Cortex of kidney (tissue), 1 donor: ENCODE measurements around the gene ZCRB1.
"Not testable (repeated sequence)": the region's sequence is repeated elsewhere in the genome, so short reads cannot be mapped to it uniquely, and the experiment has no call there.

Source experiments
- DNase-seq: peaks from one replicate; lab custom pipeline; 2025; lab: John Stamatoyannopoulos, UW

ZCRB1 gene

DNA sequence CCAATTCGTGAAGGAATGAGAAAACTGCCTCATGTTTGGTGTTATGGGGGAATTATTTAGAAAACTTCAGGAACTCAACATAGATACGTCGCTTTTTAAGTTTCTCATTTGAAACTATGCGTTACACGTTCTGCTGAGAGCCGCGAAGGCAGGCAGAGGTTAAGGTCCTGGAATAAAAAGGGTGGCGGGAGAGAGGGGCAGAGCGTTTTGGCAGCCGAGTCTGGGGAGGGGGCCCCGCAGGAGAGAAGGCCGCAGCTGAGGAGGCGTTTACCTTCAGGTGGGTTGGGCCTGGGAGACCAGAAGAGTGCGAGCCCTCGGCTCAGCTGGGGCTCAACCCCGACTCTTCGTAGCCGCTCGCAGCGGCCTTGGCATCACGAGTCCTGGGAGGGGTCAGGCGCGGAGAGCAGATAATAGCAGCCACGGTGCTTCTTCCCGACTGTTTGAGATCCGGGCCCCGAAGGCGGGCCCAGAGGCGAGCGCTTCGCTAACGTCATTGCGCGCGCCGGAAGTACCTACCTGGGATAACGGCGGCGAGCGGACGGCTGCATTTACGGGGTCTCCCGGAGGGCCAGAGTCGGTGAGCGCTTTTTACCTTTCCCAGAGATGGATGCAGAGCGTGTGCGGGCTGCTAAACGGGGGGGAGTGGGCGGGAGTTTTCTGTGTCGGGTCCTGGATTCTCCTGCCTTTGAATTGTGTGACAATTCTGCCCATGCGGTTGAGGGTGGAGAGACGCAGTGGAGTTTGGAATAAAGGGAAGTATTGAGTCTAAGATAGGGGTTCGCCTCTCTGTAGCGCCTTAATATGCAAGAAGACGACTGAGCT is at the start of gene ZCRB1, which contains the start of gene PPHLN1:
Gene ZCRB1 (minus strand): TSS at position 442 of the 822 bp plus-strand sequence. CDS start 1,992 bp downstream, outside the sequence.
Gene PPHLN1 (plus strand): TSS at position 515 of the 822 bp plus-strand sequence. CDS start 9,736 bp downstream, outside the sequence.
- DNase-seq = no peak

DNA sequence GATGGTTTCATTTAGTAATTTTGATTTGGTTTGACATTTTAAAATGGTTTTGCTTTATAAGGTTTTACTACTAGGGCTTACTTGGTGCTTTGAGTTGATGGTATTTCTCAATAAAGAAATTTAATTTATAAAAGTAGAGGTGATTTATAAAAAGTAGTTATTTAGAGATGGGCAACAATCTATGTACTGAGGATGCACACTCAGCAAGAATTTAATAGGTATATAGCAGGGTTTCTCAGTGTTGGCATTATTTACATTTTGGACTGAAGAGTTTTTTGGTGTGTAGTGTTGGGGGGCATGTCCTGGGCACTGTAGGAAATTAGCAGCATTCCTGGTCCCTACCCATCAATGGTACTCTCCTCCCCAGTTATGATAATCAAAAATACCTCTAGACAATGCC is 47.8 kb upstream of the ZCRB1 start:
- no peak for DNase-seq

DNA sequence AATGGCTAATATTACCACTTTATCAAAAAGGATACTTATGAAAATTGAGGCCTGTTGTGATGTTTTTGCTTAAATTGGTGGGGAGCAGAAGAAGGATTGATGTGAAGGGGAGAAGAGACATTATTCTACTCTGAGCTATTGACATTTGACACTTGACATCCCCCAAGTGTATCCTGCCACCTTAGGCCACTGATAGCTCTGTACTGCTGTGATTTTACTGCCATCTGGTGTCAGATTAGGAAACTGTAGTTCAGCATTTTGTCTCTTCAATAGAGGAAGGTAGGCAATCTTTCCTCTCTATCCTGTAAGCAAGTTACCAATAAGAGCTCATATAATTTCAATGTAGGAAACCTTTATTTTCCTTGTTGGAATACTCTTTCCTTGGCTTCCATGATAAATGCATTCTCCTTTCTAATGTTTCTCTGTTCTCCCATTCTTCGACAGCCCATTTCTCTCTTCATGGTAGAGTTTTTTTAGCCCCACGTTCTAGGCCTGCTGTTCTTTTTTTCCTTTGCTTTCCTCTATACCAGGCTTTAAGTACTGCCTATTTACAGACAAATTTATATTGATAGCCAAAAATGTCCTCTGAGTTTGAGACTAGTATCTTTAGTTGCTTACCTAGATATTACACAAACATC is 46.4 kb upstream of the ZCRB1 start:
- no peak for DNase-seq

GRCh38 chr12:42370013-42370412 is 44.1 kb upstream of the ZCRB1 start:
- no peak for DNase-seq

- no peak for DNase-seq
Observed at GRCh38 chr12:42365486-42365885, 39.6 kb upstream of the ZCRB1 start.

- DNase-seq = no peak
Observed at GRCh38 chr12:42364692-42365091, 38.8 kb upstream of the ZCRB1 start.

DNA sequence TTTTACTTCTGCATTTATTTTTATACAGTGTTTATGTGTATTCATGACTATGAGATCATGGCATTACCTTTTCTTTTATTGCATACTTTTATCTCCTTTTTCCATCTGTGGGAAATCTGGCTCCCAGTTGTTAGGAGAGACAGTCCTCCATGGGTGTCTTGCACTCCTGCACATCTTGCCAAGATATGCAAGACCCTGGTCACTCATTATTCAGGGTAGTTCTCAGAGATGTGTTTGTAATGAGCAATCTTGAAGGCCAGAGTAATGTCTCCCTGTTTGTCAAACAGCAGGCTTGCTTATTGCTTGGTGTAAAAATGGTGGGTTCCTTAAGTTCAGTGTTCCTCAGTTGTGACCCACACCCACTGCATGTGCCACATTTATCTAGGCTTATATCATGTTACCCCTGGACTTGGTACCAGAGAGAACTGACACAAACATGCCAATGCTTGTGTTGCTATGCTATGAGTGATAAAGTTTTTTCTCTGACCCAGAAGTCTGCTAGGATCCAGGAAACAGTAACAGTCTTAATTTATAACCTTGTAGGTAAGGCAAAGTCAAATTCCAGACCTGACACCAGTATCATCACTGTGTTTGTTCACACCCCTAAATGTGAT is 36.9 kb upstream of the ZCRB1 start:
- DNase-seq = no peak

- no peak for DNase-seq
Observed at GRCh38 chr12:42361909-42362646, 36.2 kb upstream of the ZCRB1 start.

- DNase-seq = no peak
Observed at GRCh38 chr12:42360747-42361403, 35.0 kb upstream of the ZCRB1 start.

DNA sequence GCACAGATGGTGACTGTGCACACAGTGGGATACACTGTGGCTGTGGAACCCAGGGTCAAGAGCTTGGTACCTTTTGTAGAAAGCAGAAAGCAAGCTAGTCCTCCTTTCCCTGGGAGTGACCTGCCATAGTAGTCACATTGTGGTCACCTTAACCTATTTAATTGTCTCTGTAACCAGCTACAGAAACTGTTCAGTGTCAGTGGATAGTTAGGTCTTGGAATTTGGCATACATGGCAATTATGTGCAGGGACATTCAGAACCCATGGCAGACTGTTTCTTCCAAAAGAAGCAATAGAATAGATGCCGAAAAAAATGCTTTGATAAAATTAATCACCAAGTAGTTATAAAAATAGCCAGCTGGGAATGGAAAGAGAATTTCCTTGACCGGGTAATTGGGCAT is 30.4 kb upstream of the ZCRB1 start:
- no peak for DNase-seq

DNA sequence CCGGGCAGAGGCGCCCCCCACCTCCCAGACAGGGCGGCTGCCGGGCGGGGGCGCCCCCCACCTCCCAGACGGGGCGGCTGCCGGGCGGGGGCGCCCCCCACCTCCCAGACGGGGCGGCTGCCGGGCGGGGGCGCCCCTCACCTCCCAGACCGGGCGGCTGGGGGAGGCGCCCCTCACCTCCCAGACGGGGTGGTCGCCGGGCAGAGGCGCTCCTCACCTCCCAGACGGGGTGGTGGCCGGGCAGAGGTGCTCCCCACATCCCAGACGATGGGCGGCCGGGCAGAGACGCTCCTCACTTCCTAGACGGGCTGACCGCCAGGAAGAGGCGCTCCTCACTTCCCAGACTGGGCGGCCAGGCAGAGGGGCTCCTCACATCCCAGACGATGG is 24.1 kb upstream of the ZCRB1 start:
- not testable (repeated sequence) for DNase-seq

GRCh38 chr12:42349119-42350020 is 23.5 kb upstream of the ZCRB1 start:
- not testable (repeated sequence) for DNase-seq

DNA sequence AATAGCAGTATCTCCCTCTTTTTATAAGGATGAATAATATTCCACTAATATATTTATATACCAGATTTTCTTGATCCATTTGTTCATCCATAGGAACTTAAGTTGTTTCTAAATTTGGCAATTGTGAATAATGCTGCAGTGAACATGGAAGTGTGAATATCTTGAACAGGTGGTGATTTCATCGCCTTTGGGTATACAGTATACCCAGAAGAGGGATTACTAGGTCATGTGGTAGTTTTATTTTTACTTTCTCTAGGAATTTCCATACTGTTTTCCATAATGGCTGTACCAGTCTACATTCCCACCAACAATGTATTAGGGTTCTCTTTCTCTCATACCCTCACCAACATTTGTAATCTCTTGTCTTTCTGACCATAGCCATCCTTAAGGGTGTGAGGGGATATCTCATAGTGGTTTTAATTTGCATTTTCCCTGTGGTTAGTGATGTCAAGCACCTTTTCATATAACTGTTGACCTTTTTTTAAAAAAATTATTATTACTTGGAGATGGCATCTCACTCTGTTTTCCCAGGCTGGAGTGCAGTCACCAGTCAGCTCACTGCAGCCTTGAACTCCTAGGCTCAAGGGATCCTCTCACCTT is 20.6 kb upstream of the ZCRB1 start:
- DNase-seq = no peak

DNA sequence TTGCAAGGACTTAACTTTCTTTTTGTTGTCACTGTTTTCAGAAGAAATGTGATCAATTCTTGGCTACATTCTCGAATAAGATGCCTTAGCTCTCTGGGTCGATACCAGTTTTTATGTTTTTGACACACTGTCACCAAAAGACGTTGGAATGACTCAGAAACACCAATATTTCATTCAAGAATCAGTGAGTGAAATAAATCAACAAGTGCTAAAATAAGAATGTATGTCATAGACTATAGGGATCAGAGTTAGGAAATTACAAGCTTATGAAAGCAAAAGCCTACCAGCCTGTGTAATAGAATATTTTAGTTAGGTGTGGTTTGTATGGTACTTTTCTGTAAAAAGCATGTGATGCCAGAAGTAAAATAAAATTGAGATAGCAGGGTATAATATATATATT is 17.8 kb upstream of the ZCRB1 start:
- no peak for DNase-seq

- no peak for DNase-seq
Observed at GRCh38 chr12:42342028-42342427, 16.1 kb upstream of the ZCRB1 start.

DNA sequence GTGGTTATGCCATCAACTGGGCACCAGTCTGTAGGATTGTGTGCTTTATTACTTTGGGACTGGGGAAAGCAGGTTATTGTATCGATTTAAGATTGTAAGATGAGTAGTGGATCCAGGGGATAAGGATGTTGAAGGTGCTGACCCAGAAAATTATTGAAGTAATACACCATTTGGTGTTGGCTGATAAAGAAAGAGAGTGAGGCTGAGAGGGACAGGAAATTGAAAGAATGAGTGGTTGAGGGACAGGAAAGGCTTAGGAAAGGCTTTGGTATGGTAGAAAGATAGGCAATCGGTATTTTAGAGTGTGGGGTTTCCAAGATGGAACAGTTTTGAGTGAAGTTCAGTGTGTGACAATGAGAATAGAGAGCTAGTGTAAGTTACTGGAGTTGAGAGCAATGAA is 12.4 kb upstream of the ZCRB1 start:
- DNase-seq = no peak

DNA sequence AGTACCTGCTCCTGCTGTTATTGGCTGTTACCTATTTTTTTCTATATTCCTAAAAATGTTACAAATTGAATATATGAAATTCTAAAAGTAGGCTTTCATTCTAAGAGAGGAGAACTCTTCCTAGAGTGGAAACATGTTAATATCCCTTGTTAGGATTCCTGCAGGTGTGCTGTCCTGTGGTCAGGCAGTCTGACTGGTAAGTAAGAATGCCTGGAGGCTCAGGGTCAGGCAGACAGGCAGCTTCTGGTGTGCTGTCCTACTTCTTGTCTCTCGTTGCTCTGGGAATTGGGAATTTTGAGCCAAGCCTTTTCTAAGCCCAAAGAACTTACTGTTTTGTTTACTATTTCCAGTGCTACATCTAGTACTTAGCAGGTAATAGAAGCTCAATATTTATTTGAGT is 10.4 kb upstream of the ZCRB1 start:
- no peak for DNase-seq

GRCh38 chr12:42332301-42333285 is 6.7 kb upstream of the ZCRB1 start:
- DNase-seq = no peak

DNA sequence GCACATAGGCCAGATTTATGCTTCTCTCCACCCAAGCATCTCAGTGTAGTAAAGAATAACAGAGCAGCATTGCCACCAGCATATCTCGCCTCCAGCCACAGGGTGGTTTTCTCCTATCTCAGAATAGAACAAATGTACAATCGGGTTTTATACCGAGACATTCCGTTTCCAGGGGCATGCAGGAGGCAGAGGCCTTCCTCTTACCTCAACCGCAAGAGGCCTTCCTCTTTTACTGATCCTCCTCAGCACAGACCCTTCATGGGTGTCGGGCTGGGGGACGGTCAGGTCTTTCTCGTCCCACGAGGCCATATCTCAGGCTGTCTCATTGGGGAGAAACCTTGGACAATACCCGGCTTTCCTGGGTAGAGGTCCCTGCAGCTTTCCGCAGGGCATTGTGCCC is 4.2 kb upstream of the ZCRB1 start:
- not testable (repeated sequence) for DNase-seq
